H9 (cell line): ENCODE data around the gene TSPAN5. TPM values are rescaled to one million over a fixed set of nuclear protein-coding genes. Genes with fewer than 3 reads are reported as not detected.

Experiments used
- DNase-seq: peaks from one replicate; pipeline ENCODE4 v3.0.0-alpha.2; 2017
- H2AFZ ChIP-seq: one replicate; pipeline ENCODE4 v1.6.1; 2013; ENCODE audit warnings: mild to moderate bottlenecking, low read length, control low read depth, moderate library complexity
- H2AK5ac ChIP-seq: 2 replicates; pipeline ENCODE4 v1.6.1; 2013; ENCODE audit warnings: low read length, control low read depth, mixed read lengths; ENCODE audit not compliant: insufficient read length
- H2BK120ac ChIP-seq: one replicate; pipeline ENCODE4 v1.6.1; 2013; ENCODE audit warnings: low read depth, mild to moderate bottlenecking, low read length, control low read depth, inconsistent platforms; ENCODE audit not compliant: poor library complexity, severe bottlenecking
- H2BK12ac ChIP-seq: 2 replicates; pipeline ENCODE4 v1.6.1; 2013; ENCODE audit warnings: low read length, control low read depth, mixed read lengths, low read depth; ENCODE audit not compliant: insufficient read length
- H2BK15ac ChIP-seq: 2 replicates; pipeline ENCODE4 v1.6.1; 2013; ENCODE audit warnings: low read depth, low read length, control low read depth
- H2BK20ac ChIP-seq: one replicate; pipeline ENCODE4 v1.6.1; 2013; ENCODE audit warnings: low read depth, mild to moderate bottlenecking, low read length, control low read depth, inconsistent platforms; ENCODE audit not compliant: poor library complexity, severe bottlenecking
- H2BK5ac ChIP-seq: 2 replicates; pipeline ENCODE4 v1.6.1; 2013; ENCODE audit warnings: low read length, control low read depth, mixed read lengths; ENCODE audit not compliant: insufficient read length
- H3K14ac ChIP-seq: 2 replicates; pipeline ENCODE4 v1.6.1; 2013; ENCODE audit warnings: low read length, control low read depth; ENCODE audit not compliant: insufficient read depth
- H3K18ac ChIP-seq: 2 replicates; pipeline ENCODE4 v1.6.1; 2013; ENCODE audit warnings: low read depth, mild to moderate bottlenecking, mixed read lengths, low read length, control low read depth; ENCODE audit not compliant: insufficient read length
- H3K23ac ChIP-seq: 2 replicates; pipeline ENCODE4 v1.6.1; 2013; ENCODE audit warnings: low read length, control low read depth, mixed read lengths, low read depth; ENCODE audit not compliant: insufficient read length
- H3K23me2 ChIP-seq: 2 replicates; pipeline ENCODE4 v1.6.1; 2013; ENCODE audit warnings: low read depth, mild to moderate bottlenecking, mixed read lengths, low read length, control low read depth; ENCODE audit not compliant: insufficient read length, poor library complexity, severe bottlenecking
- H3K27ac ChIP-seq: 2 replicates; pipeline ENCODE4 v1.5.1; 2013; ENCODE audit warnings: low read length, control low read depth, mixed read lengths, low read depth; ENCODE audit not compliant: insufficient read length
- H3K27me3 ChIP-seq: 2 replicates; pipeline ENCODE4 v1.6.1; 2013; ENCODE audit warnings: low read length, control low read depth, inconsistent platforms; ENCODE audit not compliant: insufficient read depth
- H3K4ac ChIP-seq: 2 replicates; pipeline ENCODE4 v1.6.1; 2013; ENCODE audit warnings: low read depth, mild to moderate bottlenecking, control low read depth, inconsistent platforms, low read length, moderate library complexity
- H3K4me1 ChIP-seq: 2 replicates; pipeline ENCODE4 v1.6.1; 2013; ENCODE audit warnings: low read length, control low read depth, inconsistent platforms; ENCODE audit not compliant: insufficient read depth
- H3K4me2 ChIP-seq: 2 replicates; pipeline ENCODE4 v1.6.1; 2013; ENCODE audit warnings: low read length, control low read depth, mixed read lengths; ENCODE audit not compliant: insufficient read length, insufficient read depth
- H3K56ac ChIP-seq: 2 replicates; pipeline ENCODE4 v1.6.1; 2013; ENCODE audit warnings: low read depth, mild to moderate bottlenecking, mixed read lengths, low read length, control low read depth; ENCODE audit not compliant: insufficient read length
- H3K79me1 ChIP-seq: 2 replicates; pipeline ENCODE4 v1.6.1; 2013; ENCODE audit warnings: low read depth, mild to moderate bottlenecking, moderate library complexity, low read length, control low read depth, inconsistent platforms; ENCODE audit not compliant: insufficient read depth, poor library complexity, severe bottlenecking
- H3K79me2 ChIP-seq: 2 replicates; pipeline ENCODE4 v1.6.1; 2013; ENCODE audit warnings: low read length, control low read depth, inconsistent platforms; ENCODE audit not compliant: insufficient read depth
- H3K9ac ChIP-seq: 2 replicates; pipeline ENCODE4 v1.6.1; 2013; ENCODE audit warnings: low read length, control low read depth, mixed read lengths; ENCODE audit not compliant: insufficient read length; ENCODE audit errors: extremely low read depth
- H3K9me3 ChIP-seq: one replicate; pipeline ENCODE4 v1.6.1; 2013; ENCODE audit warnings: low read depth, low read length, inconsistent platforms; ENCODE audit not compliant: control insufficient read depth
- H3T11ph ChIP-seq: one replicate; pipeline ENCODE4 v1.6.1; 2013; ENCODE audit warnings: mild to moderate bottlenecking, low read length, control low read depth, inconsistent platforms
- H4K20me1 ChIP-seq: one replicate; pipeline ENCODE4 v1.6.1; 2013; ENCODE audit not compliant: control insufficient read depth, insufficient read length, insufficient read depth
- H4K5ac ChIP-seq: 2 replicates; pipeline ENCODE4 v1.6.1; 2013; ENCODE audit warnings: low read depth, mild to moderate bottlenecking, mixed read lengths, low read length, control low read depth; ENCODE audit not compliant: insufficient read length
- H4K8ac ChIP-seq: replicated peaks from 2 replicates; pipeline ENCODE4 v1.6.1; 2013; ENCODE audit warnings: low read length, control low read depth, mixed read lengths, low read depth; ENCODE audit not compliant: insufficient read length
- H4K91ac ChIP-seq: 2 replicates; pipeline ENCODE4 v1.6.1; 2013; ENCODE audit warnings: low read depth, mild to moderate bottlenecking, moderate library complexity, mixed read lengths, low read length, control low read depth; ENCODE audit not compliant: insufficient read length
- H3K27ac Mint-ChIP-seq, 3 experiments: 2 replicates in 2 of 3; 3 replicates in 1 of 3; pipeline ENCODE4 v1.8.0; 2020 to 2021; ENCODE audit warnings: mixed read lengths in 3 of 3, mild to moderate bottlenecking in 1 of 3, moderate library complexity in 1 of 3
- H3K27me3 Mint-ChIP-seq: 2 replicates; pipeline ENCODE4 v1.8.0; 2021; ENCODE audit warnings: low read depth, mild to moderate bottlenecking, moderate library complexity, mixed read lengths
- H3K36me3 Mint-ChIP-seq, 3 experiments: 2 replicates in 2 of 3; 3 replicates in 1 of 3; pipeline ENCODE4 v1.8.0; 2020 to 2021; ENCODE audit warnings: low read depth in 3 of 3, mixed read lengths in 3 of 3; ENCODE audit not compliant: insufficient read depth in 1 of 3
- H3K4me1 Mint-ChIP-seq, 2 experiments: 2 replicates each; pipeline ENCODE4 v1.8.0; 2020; ENCODE audit warnings: mixed read lengths in 2 of 2
- H3K4me3 Mint-ChIP-seq, 2 experiments: 2 replicates in 1 of 2; 3 replicates in 1 of 2; pipeline ENCODE4 v1.8.0; 2020 to 2021; ENCODE audit warnings: mild to moderate bottlenecking in 2 of 2, mixed read lengths in 2 of 2, moderate library complexity in 1 of 2
- H3K9me3 Mint-ChIP-seq, 2 experiments: 2 replicates in 1 of 2; 3 replicates in 1 of 2; pipeline ENCODE4 v1.8.0; 2020; ENCODE audit warnings: mild to moderate bottlenecking in 2 of 2, mixed read lengths in 2 of 2, moderate library complexity in 1 of 2
- CTCF ChIP-seq: fragments of 200-600 bp; sonication (generic); conservative IDR thresholded peaks from 3 replicates; pipeline ENCODE4 v1.8.0; 2021; ENCODE audit warnings: antibody characterized with exemption, mild to moderate bottlenecking
- WGBS: extraction: QIAGEN DNeasy Blood & Tissue Kit; methylation state at CpG from one replicate; pipeline ENCODE4 v1.1.7; 2013; ENCODE audit warnings: missing lambda C conversion rate, low lambda C conversion rate, mixed read lengths; ENCODE audit not compliant: insufficient read length; ENCODE audit errors: extremely low coverage; 5-methylcytosine and 5-hydroxymethylcytosine counted together
- total RNA-seq: library from RNA; stranded (reverse); gene quantifications from 2 replicates; pipeline ENCODE4 v1.2.1, GENCODE V29; 2021

TSPAN5 gene
- total RNA-seq, 1 experiment from 2014 or later = 7.0 TPM

GRCh38 chr4:98516441-98517217 is 141.8 kb downstream of the TSPAN5 start:
- peaks cover 3% of the 10 kb centered on the region; the same call in 1 of the 2 replicates for H3K4me1 ChIP-seq
- H3K23ac ChIP-seq = no peak overlapping the region
- no peak for DNase-seq
- no peak overlapping the region for H3K4me2 ChIP-seq
- H2BK12ac ChIP-seq = no peak overlapping the region
- Mint-ChIP-seq H3K27me3 (no peaks in the 10 kb centered on the region), H3K9me3 (peaks cover 2 to 7% of the 10 kb centered on the region in 2 experiments; a peak in 4 of 5 replicates), H3K4me3 (no peak overlapping the region), H3K4me1 (peaks cover 33% of the 10 kb centered on the region in 2 experiments), H3K36me3 (peaks cover 4 to 9% (median 9%) of the 10 kb centered on the region in 3 experiments), H3K27ac (peak overlapping the region in 1 of 3 experiments; percentile 29; a peak in 1 of 7 replicates)
- no peak overlapping the region for H4K8ac ChIP-seq
- no peaks in the 10 kb centered on the region for H3K79me2 ChIP-seq
- H3K18ac ChIP-seq = no peak overlapping the region
- no peak overlapping the region for H3K4ac ChIP-seq
- H2BK15ac ChIP-seq = no peak overlapping the region
- H4K20me1 ChIP-seq = no peaks in the 10 kb centered on the region
- H3K27ac ChIP-seq = no peak overlapping the region
- H3K14ac ChIP-seq = no peak overlapping the region
- TF ChIP-seq CTCF = no peak
- no peaks in the 10 kb centered on the region for H3K9me3 ChIP-seq
- H4K91ac ChIP-seq = no peak overlapping the region
- no peak overlapping the region for H2BK120ac ChIP-seq
- no peaks in the 10 kb centered on the region for H3K27me3 ChIP-seq
- no CpG with 5 or more reads among the region's 5 CpGs for WGBS
- no peak overlapping the region for H2BK5ac ChIP-seq
- no peak overlapping the region for H2AFZ ChIP-seq
- H2AK5ac ChIP-seq = no peak overlapping the region
- H3K23me2 ChIP-seq = no peaks in the 10 kb centered on the region
- H3K9ac ChIP-seq = no peak overlapping the region
- no peak overlapping the region for H2BK20ac ChIP-seq
- no peak overlapping the region for H3K56ac ChIP-seq
- no peak overlapping the region for H4K5ac ChIP-seq
- H3K79me1 ChIP-seq = no peaks in the 10 kb centered on the region
- no peak overlapping the region for H3T11ph ChIP-seq
